GM06990 (cell line): ENCODE measurements around the gene PRR18.

Experiments
- DNase-seq: peaks from one replicate; pipeline ENCODE4 v3.0.0-alpha.2; 2011; ENCODE audit not compliant: insufficient read length; ENCODE audit errors: extremely low read depth
- H3K27me3 ChIP-seq: replicated peaks from 2 replicates; pipeline ENCODE4 v1.6.0; 2011; ENCODE audit warnings: low read length; ENCODE audit not compliant: control insufficient read depth, insufficient read depth
- H3K36me3 ChIP-seq: 2 replicates; pipeline ENCODE4 v1.5.1; 2011; ENCODE audit warnings: low read length; ENCODE audit not compliant: control insufficient read depth, insufficient read depth
- H3K4me3 ChIP-seq: replicated peaks from 2 replicates; pipeline ENCODE4 v1.5.1; 2011; ENCODE audit warnings: low read depth, mild to moderate bottlenecking, control low read depth, low read length
- TF ChIP-seq, protein P1 (sequence below): IDR thresholded peaks from 2 replicates; pipeline ENCODE4 v1.5.1; 2011; ENCODE audit warnings: low read length, control low read depth, mild to moderate bottlenecking, inconsistent platforms; ENCODE audit not compliant: insufficient read depth, poor library complexity, severe bottlenecking

The PRR18 gene

DNA sequence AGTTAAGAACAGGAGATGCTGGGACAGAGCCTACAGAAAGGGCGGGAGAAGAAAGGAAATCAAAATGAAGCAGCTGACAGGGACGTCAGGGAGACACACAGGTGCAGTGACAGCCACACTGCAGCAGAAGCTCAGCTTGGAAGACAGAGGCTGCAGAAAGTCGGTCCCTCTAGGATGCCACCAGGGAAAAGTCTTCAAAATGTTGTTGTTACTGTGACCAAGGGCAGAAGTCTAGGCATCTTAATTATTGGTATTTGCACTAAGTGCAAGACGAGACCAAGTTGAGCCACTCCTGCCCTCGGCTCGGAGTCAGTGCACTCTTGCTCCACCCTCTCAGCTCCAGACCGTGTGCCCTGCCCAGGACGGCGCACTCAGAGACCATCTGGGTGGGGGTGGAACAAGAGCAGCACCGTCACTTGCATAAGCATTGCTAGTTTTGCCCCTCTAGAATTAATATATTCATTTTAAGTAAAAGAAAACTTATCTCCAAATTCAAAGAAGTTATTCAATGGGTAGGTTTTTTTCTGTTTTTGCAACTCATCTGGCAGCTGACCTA is 2.6 kb downstream of the PRR18 start:
- TF ChIP-seq, protein P1, sequence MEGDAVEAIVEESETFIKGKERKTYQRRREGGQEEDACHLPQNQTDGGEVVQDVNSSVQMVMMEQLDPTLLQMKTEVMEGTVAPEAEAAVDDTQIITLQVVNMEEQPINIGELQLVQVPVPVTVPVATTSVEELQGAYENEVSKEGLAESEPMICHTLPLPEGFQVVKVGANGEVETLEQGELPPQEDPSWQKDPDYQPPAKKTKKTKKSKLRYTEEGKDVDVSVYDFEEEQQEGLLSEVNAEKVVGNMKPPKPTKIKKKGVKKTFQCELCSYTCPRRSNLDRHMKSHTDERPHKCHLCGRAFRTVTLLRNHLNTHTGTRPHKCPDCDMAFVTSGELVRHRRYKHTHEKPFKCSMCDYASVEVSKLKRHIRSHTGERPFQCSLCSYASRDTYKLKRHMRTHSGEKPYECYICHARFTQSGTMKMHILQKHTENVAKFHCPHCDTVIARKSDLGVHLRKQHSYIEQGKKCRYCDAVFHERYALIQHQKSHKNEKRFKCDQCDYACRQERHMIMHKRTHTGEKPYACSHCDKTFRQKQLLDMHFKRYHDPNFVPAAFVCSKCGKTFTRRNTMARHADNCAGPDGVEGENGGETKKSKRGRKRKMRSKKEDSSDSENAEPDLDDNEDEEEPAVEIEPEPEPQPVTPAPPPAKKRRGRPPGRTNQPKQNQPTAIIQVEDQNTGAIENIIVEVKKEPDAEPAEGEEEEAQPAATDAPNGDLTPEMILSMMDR, result no peak
- Histone ChIP-seq H3K36me3 (no peaks in the 10 kb centered on the region), H3K27me3 (no peaks in the 10 kb centered on the region), H3K4me3 (no peak overlapping the region)
- no peak for DNase-seq

DNA sequence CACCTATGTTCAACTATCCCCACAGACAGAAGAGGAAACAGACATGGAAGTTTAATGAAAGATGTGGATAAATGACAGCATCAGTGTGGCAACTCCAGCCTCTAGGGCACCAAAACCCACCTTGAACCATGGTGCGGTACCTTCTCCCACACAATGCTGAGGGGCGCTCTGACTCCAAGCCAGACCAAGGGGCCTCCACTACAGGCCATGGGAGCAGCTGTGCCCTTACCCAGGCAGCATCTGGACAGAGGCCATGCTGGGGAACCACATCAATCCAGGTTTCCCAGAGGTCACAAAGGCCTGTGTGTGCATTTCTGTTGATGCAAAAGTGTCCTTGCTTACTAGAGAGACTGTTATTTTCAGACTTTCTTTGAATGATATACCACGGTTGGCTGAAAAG is 4.1 kb downstream of the PRR18 start:
- no peak overlapping the region for H3K4me3 ChIP-seq
- no peak for DNase-seq
- TF ChIP-seq, protein P1, result no peak
- no peaks in the 10 kb centered on the region for H3K27me3 ChIP-seq
- no peaks in the 10 kb centered on the region for H3K36me3 ChIP-seq

DNA sequence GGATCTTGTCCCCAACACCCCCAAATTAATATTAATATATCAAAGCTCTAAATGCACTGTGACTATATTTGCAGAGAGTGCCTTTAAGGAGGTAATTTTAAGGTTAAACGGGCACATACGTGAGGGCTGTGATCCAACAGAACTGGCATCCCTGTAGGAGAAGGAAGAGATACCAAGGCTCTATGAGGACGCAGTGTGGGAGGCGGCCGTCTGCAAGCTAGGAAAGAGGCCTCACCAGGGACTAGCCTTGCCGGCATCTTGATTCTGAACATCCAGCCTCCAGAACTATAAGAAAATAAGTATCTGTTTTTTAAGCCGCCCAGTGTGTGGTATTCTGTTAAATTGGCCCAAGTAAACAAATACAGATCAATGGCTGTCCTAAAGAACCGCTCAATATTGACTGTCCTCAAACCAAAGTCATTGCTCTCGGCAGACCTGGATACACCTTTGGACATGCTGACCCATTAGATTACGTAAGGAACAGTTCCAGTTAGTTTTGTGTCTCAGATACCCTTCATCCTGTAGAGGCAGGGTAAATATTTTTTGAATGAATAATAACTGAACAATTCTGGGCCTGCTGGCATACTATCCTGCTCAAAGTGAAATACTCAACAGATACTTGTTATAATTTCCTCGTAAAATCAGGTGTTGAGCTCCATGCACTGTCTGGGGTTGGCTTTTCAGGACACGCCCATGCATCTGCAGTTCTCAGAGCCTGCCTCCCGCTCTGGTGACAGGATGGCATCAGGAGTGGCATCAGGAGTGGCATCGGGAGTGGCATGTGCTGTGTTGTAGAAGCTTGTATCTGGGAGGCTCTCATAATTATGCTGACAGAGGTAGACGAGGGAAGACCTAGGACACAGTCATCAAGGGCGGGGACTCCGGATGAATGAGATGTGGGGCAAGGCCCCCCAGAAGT is 6.3 kb downstream of the PRR18 start:
- H3K4me3 ChIP-seq, result no peak overlapping the region

DNA sequence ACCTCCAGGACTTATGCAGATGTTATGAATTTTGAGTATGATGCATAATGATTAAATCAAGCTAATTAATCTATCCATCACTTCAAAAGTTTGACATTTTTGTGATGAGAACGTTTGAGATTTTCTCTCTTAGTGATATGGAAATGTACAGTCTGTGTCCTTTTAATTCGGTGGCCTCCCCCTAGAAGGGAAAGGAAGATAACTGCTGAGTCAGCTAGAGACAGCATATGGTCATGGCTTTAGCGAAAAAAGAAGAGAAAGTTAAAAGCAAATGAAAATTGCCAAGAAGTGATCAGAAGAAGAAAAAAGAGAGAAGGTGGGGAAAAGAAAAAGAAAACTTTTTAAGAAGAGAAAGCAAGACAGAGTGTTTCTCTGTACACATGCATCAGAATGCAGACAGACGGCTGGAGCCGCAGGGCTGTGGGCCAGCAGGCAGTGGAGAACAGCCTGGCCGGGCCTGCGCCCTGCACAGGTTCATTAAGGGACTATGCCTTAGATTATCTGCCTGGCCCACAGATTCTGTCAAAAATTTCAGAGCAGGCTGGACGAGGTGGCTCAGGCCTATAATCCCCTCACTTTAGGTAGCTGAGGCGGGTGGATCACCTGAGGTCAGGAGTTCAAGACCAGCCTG is 7.7 kb downstream of the PRR18 start:
- H3K27me3 ChIP-seq, result no peaks in the 10 kb centered on the region
- no peak for DNase-seq
- no peak overlapping the region for H3K4me3 ChIP-seq
- TF ChIP-seq, protein P1, result no peak
- no peaks in the 10 kb centered on the region for H3K36me3 ChIP-seq

More for the DNA sequence above, 6.3 kb downstream of the PRR18 start:
- TF ChIP-seq, protein P1, result no peak
- DNase-seq, result no peak
- Histone ChIP-seq H3K27me3 (no peaks in the 10 kb centered on the region), H3K36me3 (no peaks in the 10 kb centered on the region)

DNA sequence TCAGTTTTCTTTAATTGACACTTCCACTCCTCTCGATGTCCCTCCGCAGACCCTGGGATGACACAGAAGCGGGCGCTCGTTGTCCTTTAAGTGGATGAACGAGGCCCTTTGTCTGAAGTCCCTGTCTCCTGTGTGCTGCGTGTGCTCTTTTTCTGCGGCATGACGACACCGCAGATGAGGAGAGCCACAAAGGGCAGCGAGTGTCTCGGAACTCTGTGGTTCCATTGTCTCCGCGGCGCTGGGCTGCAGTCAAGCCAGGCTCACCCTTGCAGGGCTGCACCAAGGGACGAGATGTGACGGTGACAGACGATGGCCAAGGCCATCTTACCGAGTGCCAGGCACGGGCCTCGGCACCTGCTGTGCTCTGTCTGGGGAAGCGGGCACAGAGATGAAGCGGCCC is 10.6 kb downstream of the PRR18 start:
- H3K36me3 ChIP-seq, result no peaks in the 10 kb centered on the region
- H3K27me3 ChIP-seq, result no peaks in the 10 kb centered on the region
- no peak for DNase-seq
- TF ChIP-seq, protein P1, result no peak
- no peak overlapping the region for H3K4me3 ChIP-seq
